HG03457 (cell line): ENCODE data around the gene COG7.
"Not testable (repeated sequence)": the region's sequence is repeated elsewhere in the genome, so short reads cannot be mapped to it uniquely, and the experiment has no call there.

Experiments
- ATAC-seq: cut with Tn5 transposase; IDR thresholded peaks from one replicate; pipeline ENCODE4 v1.9.1; 2021; ENCODE audit warnings: moderate number of reproducible peaks; ENCODE audit not compliant: unreplicated experiment

COG7 gene

GRCh38 chr16:23416816-23417215, 36.2 kb downstream of the COG7 start:
- no peak for ATAC-seq

- no peak for ATAC-seq
Measured at GRCh38 chr16:23414731-23415130, 38.3 kb downstream of the COG7 start.

GRCh38 chr16:23410176-23410575, 42.8 kb downstream of the COG7 start:
- ATAC-seq, result no peak

- no peak for ATAC-seq
Measured at GRCh38 chr16:23409522-23409921, 43.5 kb downstream of the COG7 start.

DNA sequence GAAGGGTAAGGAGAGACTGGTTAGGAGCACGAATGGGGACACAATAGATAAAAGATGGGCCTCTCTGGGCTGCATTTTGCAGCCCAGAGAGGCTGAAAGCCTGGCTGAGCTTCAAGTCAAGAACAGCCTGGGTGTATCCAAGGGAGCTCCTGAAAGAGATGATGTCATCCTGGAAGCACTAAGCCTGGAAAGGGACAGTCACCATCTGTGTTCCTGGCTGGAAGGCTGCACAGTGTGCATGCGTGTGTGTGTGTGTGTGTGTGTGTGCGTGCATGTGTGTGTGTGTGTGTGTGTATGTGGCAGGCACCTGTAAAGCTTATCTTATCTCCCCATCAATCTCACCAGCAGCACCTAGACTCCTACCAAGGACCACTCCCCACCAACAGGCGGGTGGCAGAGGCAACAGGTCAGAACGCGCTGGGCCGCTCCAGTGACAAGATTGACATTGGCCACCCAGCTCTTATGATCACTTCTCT, 44.1 kb downstream of the COG7 start:
- ATAC-seq, result no peak

DNA sequence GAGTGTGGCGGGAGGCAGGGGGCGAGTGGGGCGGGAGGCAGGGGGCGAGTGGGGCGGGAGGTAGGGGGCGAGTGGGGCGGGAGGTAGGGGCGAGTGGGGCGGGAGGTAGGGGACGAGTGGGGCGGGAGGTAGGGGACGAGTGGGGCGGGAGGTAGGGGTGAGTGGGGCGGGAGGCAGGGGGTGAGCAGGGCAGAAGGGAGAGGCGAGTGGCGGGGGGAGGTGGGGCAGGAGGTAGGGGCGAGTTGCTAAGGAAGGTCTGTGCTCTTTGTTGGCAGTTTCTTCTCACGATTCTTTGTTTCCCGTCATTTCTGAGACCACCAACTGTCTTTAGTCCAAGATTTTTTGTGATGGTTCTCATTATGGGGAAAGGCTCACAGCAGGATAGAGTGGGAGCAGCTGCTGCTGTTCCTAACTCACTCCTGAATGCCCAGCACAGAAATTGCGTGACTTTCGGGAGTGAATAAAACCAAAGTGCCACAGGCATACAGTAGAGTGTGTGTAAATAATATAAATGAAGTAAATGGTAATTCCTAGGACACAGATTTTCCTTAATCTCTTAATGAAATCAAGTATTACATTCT, 44.7 kb downstream of the COG7 start:
- no peak for ATAC-seq

DNA sequence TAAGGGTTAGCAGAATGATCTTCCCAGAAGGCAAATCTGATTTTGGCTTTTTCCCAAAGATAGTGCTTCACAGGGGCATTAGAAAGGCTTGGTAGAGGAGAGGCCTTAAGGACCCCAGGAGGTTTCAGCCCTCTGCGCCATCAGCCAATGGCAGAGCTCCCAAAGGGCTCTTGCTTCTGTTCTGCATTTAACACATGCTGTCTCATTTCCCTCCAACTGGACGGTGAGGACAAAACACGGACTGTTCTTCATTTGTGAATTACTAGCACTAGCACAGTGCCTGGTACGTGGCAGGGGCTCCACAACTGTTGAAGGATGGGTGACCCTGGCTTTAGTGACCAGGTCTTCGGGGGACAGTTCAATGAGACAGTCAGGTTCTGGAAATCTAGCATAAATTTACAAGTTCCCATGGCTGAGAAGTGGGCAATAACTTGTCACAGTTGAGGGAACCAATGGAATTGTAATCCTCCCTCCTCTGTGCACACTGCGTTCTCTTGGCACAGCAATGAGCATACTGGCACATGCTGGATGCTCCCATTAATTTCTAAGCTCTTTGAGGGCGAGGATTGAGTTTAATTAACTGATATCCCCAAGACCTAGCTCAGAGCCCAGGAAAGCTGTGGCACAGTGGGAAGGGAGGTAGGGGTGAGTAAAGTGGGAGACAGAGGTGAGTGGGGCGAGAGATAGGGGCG, 45.4 kb downstream of the COG7 start:
- no peak for ATAC-seq

- no peak for ATAC-seq
Measured at GRCh38 chr16:23406546-23407240, 46.3 kb downstream of the COG7 start.

DNA sequence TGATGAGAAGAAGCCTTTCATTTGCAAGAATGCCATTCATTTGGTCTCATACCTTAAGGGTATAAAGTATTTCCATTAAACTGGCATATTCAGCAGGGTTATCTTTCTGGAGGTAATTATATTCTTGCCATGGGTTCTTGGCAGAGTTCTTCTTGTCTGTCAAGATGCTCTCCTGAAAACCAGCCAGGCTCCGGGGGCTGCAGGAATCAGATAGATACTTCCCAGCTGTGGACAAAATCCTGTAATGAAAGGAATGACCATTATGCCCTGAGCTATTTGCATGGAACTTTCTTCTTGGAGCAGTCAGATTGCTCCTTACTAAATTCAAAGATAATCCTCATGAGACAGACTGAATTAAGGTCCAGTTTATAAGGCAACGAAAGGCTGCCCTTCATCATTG, 47.0 kb downstream of the COG7 start:
- ATAC-seq, result no peak

GRCh38 chr16:23403547-23403946, 49.4 kb downstream of the COG7 start:
- ATAC-seq, result no peak

DNA sequence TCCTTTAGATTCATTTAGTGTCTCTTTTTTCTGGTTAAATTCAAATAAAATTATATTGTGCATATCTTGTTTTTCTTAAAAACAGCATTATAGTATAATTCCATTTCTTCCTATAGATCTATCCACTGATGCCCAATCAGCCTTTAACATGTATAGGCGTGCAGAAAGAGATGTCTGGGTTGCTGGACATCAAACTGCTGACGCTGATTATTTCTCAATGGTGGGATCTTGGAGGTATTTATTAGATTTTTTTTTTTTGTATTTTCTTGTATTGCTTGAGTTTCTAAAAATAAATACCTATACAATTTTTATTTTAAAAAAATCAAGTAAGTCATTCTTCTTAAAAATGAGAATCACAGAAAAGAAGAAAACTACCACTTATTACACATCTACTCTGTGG, 50.9 kb downstream of the COG7 start:
- no peak for ATAC-seq

DNA sequence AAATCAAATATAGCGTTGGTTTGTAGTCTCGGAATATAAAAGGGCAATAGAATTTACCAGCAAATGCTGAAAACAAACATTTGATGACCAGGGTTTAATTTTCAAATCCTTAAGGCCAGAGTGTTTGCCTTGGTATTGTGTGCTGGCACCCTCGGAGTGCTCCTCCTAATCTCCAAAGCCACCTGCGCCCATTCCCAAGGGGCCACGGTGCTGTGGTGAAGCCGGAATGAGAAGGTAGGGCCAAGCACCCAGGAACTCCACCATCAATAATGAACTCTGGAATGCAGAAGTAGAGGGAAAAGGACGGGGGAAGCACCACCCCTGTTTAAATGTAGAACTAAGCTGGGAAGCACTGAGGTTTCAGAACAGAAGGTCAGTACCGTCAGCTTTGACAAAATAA, 51.9 kb downstream of the COG7 start:
- no peak for ATAC-seq

DNA sequence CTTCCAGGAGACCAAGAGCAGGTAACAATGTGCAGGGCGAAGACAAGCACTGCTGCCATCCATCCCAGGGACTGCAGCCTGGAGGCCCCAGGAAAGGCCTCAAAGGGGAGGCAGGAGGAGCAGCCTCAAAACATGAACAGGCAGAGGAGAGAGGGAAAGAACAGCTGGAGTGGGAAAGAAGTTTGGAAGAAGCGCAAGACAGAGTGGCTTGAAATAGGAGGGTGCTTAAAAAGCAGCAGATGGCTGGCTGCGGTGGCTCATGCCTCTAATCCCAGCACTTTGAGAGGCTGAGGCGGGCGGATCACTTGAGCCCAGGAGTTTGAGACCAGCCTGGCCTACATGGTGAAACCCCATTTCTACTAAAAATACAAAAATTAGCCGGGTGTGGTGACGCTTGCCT, 52.5 kb downstream of the COG7 start:
- not testable (repeated sequence) for ATAC-seq

DNA sequence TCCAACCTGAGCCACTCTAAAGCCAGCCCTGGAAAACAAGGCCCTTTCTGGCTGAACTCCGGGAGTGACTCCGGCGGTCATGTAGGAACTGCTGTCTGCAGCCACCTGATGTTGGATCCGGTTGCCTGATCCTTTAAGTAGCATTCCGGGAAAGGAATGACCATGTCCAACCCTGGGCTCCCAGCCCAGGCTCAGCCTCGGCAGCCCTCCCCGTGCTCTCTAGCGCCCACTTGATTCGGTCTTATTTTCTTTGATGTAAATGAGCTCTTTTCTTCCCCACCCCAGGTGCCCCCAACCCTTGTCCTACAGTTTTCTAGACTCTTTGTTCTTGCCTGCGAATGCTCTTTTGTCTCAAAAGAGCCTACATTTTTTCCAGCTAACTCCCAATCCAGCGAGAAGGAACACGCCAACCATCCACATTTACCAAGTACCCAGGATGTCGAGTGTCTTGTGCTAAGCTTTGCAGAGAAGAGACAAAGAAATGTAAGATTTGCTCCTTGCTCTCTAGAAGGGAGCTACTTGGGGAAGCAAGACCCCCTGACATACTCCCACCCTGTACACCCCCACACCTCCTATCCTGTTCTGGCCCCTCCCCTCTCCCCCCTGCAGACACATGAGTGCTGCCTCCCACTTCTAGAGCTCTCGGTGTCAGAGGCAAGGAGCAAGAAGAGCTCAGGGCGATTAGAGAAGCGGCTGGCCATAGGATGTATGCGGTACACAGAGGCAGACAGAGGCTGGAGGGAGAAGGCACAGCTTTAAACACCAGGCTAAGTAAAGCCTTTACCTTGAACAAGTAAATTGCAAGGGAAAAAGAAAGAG, 53.8 kb downstream of the COG7 start:
- ATAC-seq, result no peak

- ATAC-seq, result no peak
Measured at GRCh38 chr16:23397464-23397863, 55.5 kb downstream of the COG7 start.

- no peak for ATAC-seq
Measured at GRCh38 chr16:23395732-23396131, 57.3 kb downstream of the COG7 start.

DNA sequence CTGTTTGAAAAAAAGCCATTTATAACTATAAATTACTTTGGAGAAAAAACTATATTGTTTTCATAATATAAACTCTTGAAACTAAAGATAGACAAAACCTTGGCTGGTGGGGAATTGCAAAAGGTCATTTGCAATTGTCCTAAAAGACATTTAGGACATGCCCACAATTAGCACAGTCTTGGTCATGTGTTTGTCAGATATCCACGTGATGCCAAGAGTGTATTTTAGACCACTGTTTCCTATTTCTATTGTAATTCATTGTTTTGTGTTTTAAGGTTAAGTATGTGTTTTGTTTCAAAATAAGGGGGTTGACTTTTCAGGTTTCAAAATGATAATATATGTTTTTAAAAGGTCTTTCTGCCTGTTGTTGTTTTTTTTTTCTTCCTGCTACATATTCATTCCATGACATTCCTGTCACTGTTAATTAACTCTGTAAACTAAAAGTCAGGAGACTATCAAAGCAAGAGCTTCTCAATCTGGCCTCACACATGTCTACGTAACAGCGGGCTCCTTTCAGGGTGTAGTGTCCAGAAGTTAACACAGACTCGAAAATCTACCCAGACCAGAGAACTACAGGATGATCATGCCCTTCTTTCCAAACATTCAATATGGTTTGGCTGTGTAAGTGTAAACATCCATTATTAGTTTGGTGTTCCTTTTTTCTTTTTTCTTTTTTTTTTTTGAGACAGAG, 58.7 kb downstream of the COG7 start:
- ATAC-seq, result no peak

DNA sequence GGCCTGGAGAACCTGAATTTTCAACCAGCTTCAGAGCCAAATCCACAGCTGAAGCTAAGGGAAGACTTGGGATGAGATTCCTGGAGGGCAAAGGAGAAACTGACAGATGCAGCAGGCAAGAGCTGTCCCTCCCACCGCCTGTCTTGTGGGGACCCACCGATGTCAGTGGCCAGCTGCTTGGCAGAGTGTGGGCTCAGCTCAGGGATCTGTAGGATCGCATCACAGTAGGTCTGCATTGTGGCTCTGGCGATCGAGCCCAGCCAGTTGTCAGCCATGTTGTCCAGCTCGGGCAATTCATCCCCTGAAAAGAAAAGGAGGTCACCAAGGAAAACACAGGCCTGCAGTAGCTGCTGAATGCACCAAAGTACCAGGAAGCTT, 60.8 kb downstream of the COG7 start:
- no peak for ATAC-seq

DNA sequence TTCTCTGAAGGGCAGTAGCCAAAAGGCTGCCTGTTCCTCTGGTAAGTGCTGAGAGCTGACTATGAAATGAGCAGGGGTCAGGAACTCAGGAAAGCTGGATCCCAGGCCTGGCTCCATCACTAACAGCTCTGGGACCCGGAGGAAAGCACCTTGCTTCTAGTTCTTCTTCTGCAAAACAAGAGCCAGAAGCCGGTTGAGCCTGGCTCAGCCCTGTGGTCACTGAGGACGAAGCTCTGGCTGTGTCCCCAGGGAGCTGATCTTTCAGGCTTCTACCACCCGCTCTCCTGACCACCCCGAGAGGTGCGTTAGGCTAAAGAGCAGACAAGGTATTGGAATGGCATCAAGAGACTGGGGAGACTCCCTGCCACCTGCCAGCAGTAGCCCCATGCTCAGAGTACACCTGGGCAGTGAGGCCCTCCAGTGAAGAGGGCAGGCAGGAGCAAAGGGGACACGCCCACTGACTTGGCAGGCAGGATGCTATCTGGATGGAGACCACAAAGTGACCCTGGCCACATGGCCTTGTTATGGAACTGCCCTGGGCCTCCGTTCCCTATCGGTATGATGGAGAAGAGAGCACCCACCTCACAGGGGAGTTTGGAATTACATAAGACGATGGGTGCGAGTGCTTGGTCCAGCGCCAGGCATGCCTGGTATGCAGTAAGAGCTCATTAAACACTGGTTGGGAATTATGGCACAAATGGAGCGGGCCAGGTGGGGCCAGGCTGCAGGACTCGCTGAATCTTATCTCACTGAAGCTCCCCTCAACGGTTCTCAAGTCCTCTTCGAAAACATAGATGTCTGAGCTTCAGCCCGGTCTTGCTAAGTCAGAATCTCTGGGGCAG, 61.4 kb downstream of the COG7 start:
- ATAC-seq, result no peak

DNA sequence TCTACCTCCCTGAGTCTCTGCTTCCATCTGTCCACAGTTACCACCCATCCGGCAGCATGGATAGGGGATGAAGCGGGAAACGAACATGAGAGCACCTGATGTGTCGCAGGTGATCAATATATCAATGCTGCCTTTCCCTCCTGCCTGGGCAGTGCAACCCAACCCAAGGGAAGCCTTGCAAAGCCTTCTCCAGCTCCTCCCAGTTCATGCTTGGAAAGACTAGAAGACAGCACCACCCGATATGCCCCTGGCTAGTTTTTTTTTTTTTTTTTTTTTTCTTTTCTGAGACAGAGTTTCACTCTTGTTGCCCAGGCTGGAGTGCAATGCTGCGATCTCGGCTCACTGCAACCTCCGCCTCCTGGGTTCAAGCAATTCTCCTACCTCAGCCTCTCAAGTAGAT, 63.1 kb downstream of the COG7 start:
- not testable (repeated sequence) for ATAC-seq
